ENCODE measurements around the gene LRRC8B. TPM values are rescaled to one million over a fixed set of nuclear protein-coding genes. Genes with fewer than 3 reads are reported as not detected.

LRRC8B gene
- total RNA-seq, 1 donor from 2014 or later = 48.2 TPM

DNA sequence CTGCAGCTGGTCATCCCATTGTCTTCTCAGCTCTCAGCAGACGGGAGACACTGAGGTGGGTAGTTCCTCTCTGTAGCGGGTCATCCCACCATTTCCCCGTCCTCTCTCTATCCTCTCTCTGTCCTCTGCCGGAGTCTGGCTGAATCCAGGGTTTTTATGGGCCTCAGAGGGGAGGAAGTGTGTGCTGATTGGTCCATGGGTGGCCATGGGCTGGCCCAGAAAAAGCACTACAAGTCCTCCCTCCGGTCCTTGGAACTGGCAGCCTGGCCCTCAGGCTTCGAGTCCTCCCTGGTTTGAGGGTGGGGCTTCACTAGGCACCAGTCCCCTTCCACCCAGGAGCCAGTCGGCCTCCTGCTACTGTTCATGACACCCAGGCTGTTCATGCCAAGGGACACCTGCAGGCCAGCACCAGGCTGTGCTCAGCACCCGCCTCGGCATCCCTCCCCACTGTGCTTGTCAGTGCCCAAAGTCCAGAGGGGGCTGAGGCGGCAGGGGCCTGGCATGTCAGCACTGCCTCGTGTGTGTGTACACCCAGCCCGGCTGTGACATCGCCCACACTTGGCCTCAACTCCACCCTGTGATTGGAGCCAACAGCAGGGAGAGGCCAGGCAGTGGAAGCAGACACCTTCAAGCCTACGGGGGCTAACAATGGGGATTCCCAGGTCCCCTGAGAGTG, 85.3 kb downstream of the LRRC8B start:
- H3K4me1 Mint-ChIP-seq (ENCODE audit: low read depth) = peaks cover 85% of the 10 kb centered on the region
- peaks cover 23% of the 10 kb centered on the region for H3K36me3 Mint-ChIP-seq (ENCODE audit: low read depth)
- H3K9me3 Mint-ChIP-seq = no peaks in the 10 kb centered on the region
- intact Hi-C loops (cut with micrococcal nuclease) = loop anchor here (1.0 to 10.0 kb wide), 6 partner anchors 9 to 387 kb away; partner anchors contain the start of genes GBP5, LRRC8C and ZNF326
- no peaks in the 10 kb centered on the region for H3K27me3 Mint-ChIP-seq (ENCODE audit: low read depth)
- DNase-seq (ENCODE audit: low spot score) = peak; percentile 63
- peak overlapping the region; percentile 99 for H3K27ac Mint-ChIP-seq
- peak overlapping the region; percentile 81 for H3K4me3 Mint-ChIP-seq (ENCODE audit: low read depth)

DNA sequence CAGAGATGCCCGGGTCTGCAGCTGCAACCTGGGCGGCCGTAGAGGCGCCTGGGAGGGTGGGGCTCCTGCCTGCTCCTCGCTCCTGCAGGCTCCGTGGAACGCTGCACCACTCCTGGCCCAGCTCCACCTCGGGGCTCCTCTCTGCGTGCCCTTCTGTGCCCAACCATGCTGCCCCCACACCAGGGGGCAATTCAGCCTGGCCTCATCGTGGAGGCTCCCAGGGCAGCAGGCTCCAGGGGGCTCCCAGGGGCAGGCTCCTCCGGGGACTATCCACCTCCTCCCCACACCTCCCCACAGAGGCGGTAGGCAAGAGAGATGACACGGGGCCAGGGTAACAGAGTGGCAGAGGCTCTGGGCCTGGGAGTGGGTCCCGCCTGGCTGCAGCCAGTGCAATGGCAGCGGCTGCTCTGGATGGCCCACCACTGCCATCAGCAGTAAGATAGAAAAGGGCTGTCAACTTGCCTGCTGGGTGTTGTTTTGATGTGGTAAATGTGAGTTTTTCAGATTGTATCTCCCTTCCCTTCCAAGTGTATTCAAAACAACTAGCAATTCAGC, 85.9 kb downstream of the LRRC8B start:
- intact Hi-C loops (cut with micrococcal nuclease) = loop anchor here (1.0 to 5.0 kb wide), 3 partner anchors 9 to 377 kb away; partner anchors contain the start of gene LRRC8C
- Mint-ChIP-seq H3K9me3 (no peaks in the 10 kb centered on the region), H3K4me1 (ENCODE audit: low read depth) (peaks cover 84% of the 10 kb centered on the region), H3K27ac (peak overlapping the region; percentile 99), H3K27me3 (ENCODE audit: low read depth) (no peaks in the 10 kb centered on the region), H3K4me3 (ENCODE audit: low read depth) (peak overlapping the region; percentile 81), H3K36me3 (ENCODE audit: low read depth) (peaks cover 17% of the 10 kb centered on the region)
- peak; percentile 66 for DNase-seq (ENCODE audit: low spot score)

DNA sequence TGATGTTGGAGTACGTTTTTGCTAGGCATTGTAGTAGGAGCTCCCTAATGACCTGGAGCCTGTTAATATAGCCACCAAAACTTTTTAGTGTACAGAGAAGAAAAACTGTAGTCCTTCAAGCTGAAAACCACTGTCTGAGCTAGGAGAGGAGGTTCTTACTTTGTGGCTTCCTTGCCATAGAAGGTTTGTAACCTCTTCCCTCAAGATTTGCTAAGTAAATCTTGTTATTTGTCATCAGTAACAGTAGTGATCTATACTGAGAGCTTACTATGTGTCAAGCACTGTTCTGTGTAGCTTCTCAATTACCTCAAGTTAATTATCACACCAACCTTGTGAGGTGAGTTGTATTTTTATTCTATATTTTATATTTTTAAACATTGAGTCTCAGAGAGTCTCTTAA, 87.1 kb downstream of the LRRC8B start:
- no peaks in the 10 kb centered on the region for H3K9me3 Mint-ChIP-seq
- intact Hi-C loops (cut with micrococcal nuclease) = loop anchor here (2.0 to 5.0 kb wide), 2 partner anchors 21 to 376 kb away; partner anchors contain the start of gene LRRC8C
- peak overlapping the region; percentile 81 for H3K4me3 Mint-ChIP-seq (ENCODE audit: low read depth)
- H3K27ac Mint-ChIP-seq = peak overlapping the region; percentile 99
- DNase-seq (ENCODE audit: low spot score) = no peak
- no peaks in the 10 kb centered on the region for H3K27me3 Mint-ChIP-seq (ENCODE audit: low read depth)
- peaks cover 80% of the 10 kb centered on the region for H3K4me1 Mint-ChIP-seq (ENCODE audit: low read depth)
- H3K36me3 Mint-ChIP-seq (ENCODE audit: low read depth) = peaks cover 24% of the 10 kb centered on the region

DNA sequence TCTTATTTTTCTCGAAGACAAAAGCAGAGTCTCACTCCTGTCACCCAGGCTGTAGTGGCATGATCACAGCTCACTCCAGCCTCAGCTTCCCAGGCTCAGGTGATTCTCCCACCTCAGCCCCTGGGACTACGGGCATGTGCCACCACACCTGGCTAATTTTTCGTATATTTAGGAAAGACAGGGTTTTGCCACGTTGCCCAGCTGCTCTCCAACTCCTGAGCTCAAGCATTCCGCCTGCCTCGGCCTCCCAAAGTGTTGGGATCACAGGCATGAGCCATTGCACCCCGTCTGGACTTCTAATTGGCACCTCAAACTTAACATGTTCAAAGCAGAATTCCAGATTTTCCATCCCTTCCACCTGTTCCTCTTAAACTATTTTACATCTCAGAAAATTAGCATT, 89.3 kb downstream of the LRRC8B start:
- peaks cover 77% of the 10 kb centered on the region for H3K4me1 Mint-ChIP-seq (ENCODE audit: low read depth)

DNA sequence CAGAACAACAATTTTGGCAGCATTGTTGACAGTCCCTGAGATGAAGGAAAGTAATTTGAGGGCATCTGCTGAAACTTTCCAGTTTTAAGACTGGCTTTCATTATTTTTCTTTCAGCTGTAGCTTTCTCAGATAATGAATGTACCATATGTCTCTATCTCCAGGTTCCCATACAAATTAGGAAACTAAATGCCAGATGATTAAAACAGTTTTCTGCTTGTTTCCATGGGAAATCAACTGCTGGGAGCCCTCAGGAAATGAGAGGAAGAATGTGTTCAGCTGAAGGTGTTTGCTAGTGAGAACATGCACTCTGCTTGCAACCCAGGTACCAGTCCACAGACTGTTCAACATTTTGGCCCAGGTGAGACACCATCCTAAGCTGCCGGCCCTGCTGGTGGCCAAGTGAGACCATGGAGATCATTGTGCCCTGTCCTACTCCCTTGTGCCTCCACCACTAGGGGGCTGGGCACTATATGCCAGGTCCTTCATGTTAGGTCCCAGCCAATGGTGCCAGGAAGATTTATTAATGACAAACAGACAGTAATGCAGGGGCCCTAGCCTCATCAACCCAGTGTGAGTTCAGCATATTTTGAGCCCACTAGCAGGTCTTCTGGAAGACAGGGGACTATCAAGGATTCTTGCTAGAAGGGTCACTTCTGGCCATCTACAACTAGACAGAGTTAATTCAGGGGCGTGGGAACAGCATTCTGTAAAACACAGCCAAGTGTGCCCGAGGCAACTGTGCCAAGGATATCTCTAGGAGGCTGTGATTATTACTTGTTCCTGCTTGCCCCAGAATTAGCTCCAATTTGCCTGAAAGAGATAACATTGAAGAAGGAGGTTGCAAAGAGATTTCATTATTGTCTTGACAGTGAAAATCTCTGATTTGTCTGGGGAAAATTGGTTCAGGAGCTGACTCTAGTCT, 91.3 kb downstream of the LRRC8B start:
- peak overlapping the region; percentile 31 for H3K27ac Mint-ChIP-seq
- H3K27me3 Mint-ChIP-seq (ENCODE audit: low read depth) = no peaks in the 10 kb centered on the region
- intact Hi-C loops (cut with micrococcal nuclease) = no loop called here
- H3K4me3 Mint-ChIP-seq (ENCODE audit: low read depth) = no peak overlapping the region
- no peak for DNase-seq (ENCODE audit: low spot score)
- peaks cover 20% of the 10 kb centered on the region for H3K9me3 Mint-ChIP-seq
- H3K36me3 Mint-ChIP-seq (ENCODE audit: low read depth) = peaks cover 55% of the 10 kb centered on the region
- H3K4me1 Mint-ChIP-seq (ENCODE audit: low read depth) = peaks cover 75% of the 10 kb centered on the region

More for the DNA sequence above, 89.3 kb downstream of the LRRC8B start:
- peaks cover 18% of the 10 kb centered on the region for H3K9me3 Mint-ChIP-seq
- no peak overlapping the region for H3K4me3 Mint-ChIP-seq (ENCODE audit: low read depth)
- no peak for DNase-seq (ENCODE audit: low spot score)
- H3K36me3 Mint-ChIP-seq (ENCODE audit: low read depth) = peaks cover 43% of the 10 kb centered on the region
- no peaks in the 10 kb centered on the region for H3K27me3 Mint-ChIP-seq (ENCODE audit: low read depth)
- H3K27ac Mint-ChIP-seq = peak overlapping the region; percentile 42
- intact Hi-C loops (cut with micrococcal nuclease) = loop anchor here (5.0 kb wide), 1 partner anchor 373 kb away; no protein-coding TSS in a partner anchor

DNA sequence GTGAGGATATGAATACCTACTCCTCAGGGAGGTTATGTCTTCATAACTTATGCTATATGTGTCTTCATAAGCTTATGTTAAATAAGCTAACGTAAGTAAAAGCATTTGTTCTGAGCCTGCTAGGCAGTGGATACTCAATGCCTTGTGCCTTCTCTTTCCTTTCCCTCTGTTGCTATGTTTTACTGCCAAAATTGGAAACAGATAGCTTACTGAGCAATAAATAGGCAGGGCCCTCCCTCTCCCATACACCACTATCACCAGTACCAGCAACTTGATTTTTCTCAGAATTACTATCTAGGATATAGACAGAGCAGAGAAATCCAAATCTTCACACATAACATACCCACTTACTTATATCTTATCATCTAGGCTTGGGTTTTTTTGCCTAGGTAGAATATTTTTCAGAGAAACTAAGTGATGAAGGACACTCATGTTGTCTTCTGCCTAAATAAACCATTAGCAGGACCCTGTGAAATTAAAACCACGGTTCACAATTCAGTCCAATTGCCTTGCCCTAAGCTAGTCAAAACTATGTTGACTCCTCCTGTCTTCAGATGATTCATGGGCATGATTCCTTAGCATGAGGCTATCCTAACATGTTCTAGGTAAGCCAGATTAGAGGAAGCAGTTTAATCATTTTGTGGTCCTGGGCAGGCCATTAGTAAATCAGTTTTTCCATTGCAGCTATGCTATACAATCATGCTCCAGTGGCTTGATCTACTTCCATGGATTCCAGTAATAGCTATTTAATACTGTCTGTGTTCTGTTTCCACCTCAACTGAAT, 92.4 kb downstream of the LRRC8B start:
- Mint-ChIP-seq H3K4me1 (ENCODE audit: low read depth) (peaks cover 72% of the 10 kb centered on the region), H3K4me3 (ENCODE audit: low read depth) (no peak overlapping the region), H3K36me3 (ENCODE audit: low read depth) (peaks cover 61% of the 10 kb centered on the region), H3K27me3 (ENCODE audit: low read depth) (no peaks in the 10 kb centered on the region), H3K27ac (peak overlapping the region; percentile 68), H3K9me3 (peaks cover 20% of the 10 kb centered on the region)
- no peak for DNase-seq (ENCODE audit: low spot score)
- intact Hi-C loops (cut with micrococcal nuclease) = no loop called here

DNA sequence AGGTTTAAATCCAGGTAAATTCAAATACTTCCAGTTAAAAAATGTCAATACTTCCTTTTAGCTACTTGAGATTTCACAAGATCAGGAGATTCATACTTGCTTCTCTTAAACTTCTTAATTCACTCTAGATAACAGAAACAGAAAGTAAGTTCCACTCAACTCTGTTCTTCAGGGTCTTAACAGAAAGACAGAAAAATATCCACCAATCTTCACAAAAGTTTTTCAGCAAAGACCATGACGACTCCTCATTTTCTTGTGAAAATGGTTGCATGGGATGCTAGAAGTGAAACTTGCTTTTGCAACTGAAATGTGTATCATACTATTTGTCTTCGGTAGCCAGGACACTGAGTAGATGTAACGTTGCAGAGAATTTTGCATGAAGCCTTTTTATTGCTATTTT, 96.0 kb downstream of the LRRC8B start:
- DNase-seq (ENCODE audit: low spot score) = no peak
- H3K36me3 Mint-ChIP-seq (ENCODE audit: low read depth) = peaks cover 63% of the 10 kb centered on the region
- no peaks in the 10 kb centered on the region for H3K27me3 Mint-ChIP-seq (ENCODE audit: low read depth)
- peak overlapping the region; percentile 80 for H3K27ac Mint-ChIP-seq
- peak overlapping the region; percentile 49 for H3K4me3 Mint-ChIP-seq (ENCODE audit: low read depth)
- H3K4me1 Mint-ChIP-seq (ENCODE audit: low read depth) = peaks cover 53% of the 10 kb centered on the region
- H3K9me3 Mint-ChIP-seq = peaks cover 20% of the 10 kb centered on the region
- intact Hi-C loops (cut with micrococcal nuclease) = no loop called here

DNA sequence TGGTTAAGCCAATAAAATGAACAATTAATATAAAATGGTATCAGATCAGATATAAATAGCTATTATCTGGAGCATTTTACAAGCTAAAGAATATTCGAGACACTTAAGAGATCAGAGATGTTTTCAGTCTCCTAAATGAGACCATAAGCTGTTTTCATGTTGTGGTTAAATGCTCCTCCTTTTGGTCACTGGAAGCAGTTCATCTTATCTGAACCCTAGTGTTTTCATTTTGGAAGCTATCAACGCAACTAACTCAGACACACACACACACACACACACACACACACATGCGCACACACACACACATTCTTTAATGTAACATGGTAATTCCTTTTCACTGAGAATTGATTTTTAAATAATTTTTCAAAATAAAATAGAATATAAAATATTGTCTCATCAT, 98.3 kb downstream of the LRRC8B start:
- Mint-ChIP-seq H3K4me1 (ENCODE audit: low read depth) (peaks cover 50% of the 10 kb centered on the region), H3K27me3 (ENCODE audit: low read depth) (no peaks in the 10 kb centered on the region), H3K4me3 (ENCODE audit: low read depth) (no peak overlapping the region), H3K36me3 (ENCODE audit: low read depth) (peaks cover 54% of the 10 kb centered on the region), H3K9me3 (peaks cover 11% of the 10 kb centered on the region), H3K27ac (no peak overlapping the region)
- no peak for DNase-seq (ENCODE audit: low spot score)
- intact Hi-C loops (cut with micrococcal nuclease) = no loop called here

DNA sequence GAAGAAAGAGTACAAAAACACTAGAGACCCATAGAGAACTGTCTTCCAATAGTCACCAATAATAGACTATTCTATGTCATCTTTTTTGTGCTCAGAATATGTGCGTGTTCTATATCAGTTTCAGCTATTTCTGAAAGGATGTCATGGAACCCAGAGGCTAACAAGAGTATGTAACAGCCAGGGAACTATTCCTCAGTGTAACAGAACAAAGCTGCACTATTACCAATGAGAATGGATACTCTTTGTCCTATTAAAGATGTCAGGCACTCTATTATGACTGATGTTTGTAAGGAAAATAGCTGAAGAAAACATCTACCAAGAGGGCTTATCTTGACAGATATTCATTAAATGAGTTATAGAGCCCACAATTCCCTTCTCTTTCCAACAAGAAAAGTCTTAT, 99.7 kb downstream of the LRRC8B start:
- no peak overlapping the region for H3K27ac Mint-ChIP-seq
- no peaks in the 10 kb centered on the region for H3K9me3 Mint-ChIP-seq
- H3K4me3 Mint-ChIP-seq (ENCODE audit: low read depth) = no peak overlapping the region
- intact Hi-C loops (cut with micrococcal nuclease) = no loop called here
- H3K36me3 Mint-ChIP-seq (ENCODE audit: low read depth) = peaks cover 53% of the 10 kb centered on the region
- H3K4me1 Mint-ChIP-seq (ENCODE audit: low read depth) = peaks cover 54% of the 10 kb centered on the region
- H3K27me3 Mint-ChIP-seq (ENCODE audit: low read depth) = no peaks in the 10 kb centered on the region
- no peak for DNase-seq (ENCODE audit: low spot score)

DNA sequence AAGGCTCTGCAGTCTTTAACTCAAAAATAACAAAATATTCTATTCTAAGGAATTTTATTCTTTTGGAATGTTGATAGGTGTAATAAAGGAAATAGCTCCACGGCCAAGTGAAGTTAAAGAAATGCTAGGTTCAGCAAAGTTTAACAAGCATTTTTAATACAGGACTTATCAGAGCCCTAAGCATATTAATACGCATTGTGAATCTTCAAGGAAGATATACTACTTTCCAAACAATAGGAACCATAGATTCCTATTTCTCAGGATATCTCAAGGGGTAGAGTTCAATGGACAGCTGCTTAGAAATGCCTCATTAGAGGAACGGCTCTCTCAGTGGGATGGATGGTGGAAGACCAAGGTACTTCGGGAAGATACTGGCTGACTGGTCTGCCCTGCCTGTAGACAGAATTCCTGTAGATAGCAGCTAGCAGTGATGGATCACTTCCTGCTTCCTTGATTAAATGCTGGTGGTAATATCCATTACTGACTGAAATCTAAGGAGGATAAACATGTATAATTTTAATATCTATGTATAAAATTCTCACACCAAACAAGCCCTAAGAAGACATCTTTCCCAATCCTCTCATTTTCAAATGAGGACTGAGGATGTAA, 100.2 kb downstream of the LRRC8B start:
- H3K4me3 Mint-ChIP-seq (ENCODE audit: low read depth) = no peak overlapping the region
- no peak for DNase-seq (ENCODE audit: low spot score)
- H3K9me3 Mint-ChIP-seq = no peaks in the 10 kb centered on the region
- intact Hi-C loops (cut with micrococcal nuclease) = no loop called here
- H3K27me3 Mint-ChIP-seq (ENCODE audit: low read depth) = no peaks in the 10 kb centered on the region
- H3K27ac Mint-ChIP-seq = peak overlapping the region; percentile 12
- H3K4me1 Mint-ChIP-seq (ENCODE audit: low read depth) = peaks cover 56% of the 10 kb centered on the region
- peaks cover 51% of the 10 kb centered on the region for H3K36me3 Mint-ChIP-seq (ENCODE audit: low read depth)

DNA sequence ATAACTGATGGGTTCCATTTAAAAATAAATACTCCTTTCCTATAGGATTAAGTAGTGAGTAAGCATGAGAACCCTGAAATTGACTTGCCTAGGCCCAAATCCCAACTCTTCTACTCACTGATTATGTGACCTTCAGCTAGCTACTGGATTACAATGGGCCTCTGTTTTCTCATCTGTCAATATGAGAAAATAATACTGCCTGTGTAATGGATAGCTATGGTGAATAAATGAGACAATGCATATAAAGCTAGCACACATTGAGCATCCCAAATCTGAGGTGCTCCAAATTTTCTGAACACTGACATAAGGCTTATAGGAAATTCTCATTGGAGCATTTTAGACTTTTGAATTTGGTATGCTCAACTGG, 103.0 kb downstream of the LRRC8B start:
- Mint-ChIP-seq H3K36me3 (ENCODE audit: low read depth) (peaks cover 38% of the 10 kb centered on the region), H3K27ac (no peak overlapping the region), H3K4me1 (ENCODE audit: low read depth) (peaks cover 61% of the 10 kb centered on the region), H3K9me3 (no peaks in the 10 kb centered on the region), H3K27me3 (ENCODE audit: low read depth) (no peaks in the 10 kb centered on the region), H3K4me3 (ENCODE audit: low read depth) (no peak overlapping the region)
- intact Hi-C loops (cut with micrococcal nuclease) = loop anchor here (1.0 kb wide), 1 partner anchor 19 kb away; no protein-coding TSS in a partner anchor
- no peak for DNase-seq (ENCODE audit: low spot score)

DNA sequence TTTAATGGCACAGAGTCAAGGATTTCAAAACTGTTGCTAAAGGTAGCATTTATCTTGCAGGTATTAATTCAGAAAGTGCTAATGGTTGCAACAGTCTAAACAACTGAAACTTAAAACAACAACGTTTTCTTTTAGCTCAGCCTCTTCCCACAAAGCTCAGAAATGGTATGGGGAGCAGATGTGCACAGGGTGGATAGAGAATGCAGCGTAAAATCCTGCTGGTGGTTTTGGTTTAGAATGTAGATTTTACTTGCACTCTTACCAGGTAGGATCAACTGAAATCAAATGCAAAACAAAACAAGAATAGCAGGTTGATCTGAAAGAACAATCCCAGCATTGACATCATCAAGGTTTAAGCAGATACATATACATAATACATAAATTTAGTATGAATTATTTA, 104.5 kb downstream of the LRRC8B start:
- H3K27me3 Mint-ChIP-seq (ENCODE audit: low read depth) = no peaks in the 10 kb centered on the region
- H3K36me3 Mint-ChIP-seq (ENCODE audit: low read depth) = peaks cover 41% of the 10 kb centered on the region
- H3K4me1 Mint-ChIP-seq (ENCODE audit: low read depth) = peaks cover 59% of the 10 kb centered on the region
- peak overlapping the region; percentile 2 for H3K4me3 Mint-ChIP-seq (ENCODE audit: low read depth)
- DNase-seq (ENCODE audit: low spot score) = no peak
- H3K27ac Mint-ChIP-seq = peak overlapping the region; percentile 73
- intact Hi-C loops (cut with micrococcal nuclease) = no loop called here
- no peaks in the 10 kb centered on the region for H3K9me3 Mint-ChIP-seq

All from activated T-helper 2 cell treated with anti-CD3 and anti-CD28 coated beads, Interferon-gamma antibody, Interleukin-2, Interleukin-4, amounts not matched to agents 10 μg/mL and 5 μg/mL and 100 μg/mL, durations not matched to agents 14 hours and 24 hours and 36 hours (primary cell).